ENCODE results near the gene EGFR.

- TF ChIP-seq, protein P1, sequence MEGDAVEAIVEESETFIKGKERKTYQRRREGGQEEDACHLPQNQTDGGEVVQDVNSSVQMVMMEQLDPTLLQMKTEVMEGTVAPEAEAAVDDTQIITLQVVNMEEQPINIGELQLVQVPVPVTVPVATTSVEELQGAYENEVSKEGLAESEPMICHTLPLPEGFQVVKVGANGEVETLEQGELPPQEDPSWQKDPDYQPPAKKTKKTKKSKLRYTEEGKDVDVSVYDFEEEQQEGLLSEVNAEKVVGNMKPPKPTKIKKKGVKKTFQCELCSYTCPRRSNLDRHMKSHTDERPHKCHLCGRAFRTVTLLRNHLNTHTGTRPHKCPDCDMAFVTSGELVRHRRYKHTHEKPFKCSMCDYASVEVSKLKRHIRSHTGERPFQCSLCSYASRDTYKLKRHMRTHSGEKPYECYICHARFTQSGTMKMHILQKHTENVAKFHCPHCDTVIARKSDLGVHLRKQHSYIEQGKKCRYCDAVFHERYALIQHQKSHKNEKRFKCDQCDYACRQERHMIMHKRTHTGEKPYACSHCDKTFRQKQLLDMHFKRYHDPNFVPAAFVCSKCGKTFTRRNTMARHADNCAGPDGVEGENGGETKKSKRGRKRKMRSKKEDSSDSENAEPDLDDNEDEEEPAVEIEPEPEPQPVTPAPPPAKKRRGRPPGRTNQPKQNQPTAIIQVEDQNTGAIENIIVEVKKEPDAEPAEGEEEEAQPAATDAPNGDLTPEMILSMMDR (IDR thresholded peaks at IDR 0.05): no peak
- TF ChIP-seq POLR2A (IDR thresholded peaks at IDR 0.05): no peak
Observed at GRCh38 chr7:55158541-55159382, 139.9 kb downstream of the EGFR start.

All from uterus (tissue), 2 donors.